Spleen (tissue), 7 donors: Measurements from ENCODE around the gene KDM6A.

Source experiments
- CTCF ChIP-seq, 11 experiments: fragments of 200-600 bp in 7 of 11; fragments of 450-650 bp in 4 of 11; sonication (generic) in 4 of 11; IDR thresholded peaks in 8 of 11; conservative IDR thresholded peaks in 3 of 11; 1 replicate in 7 of 11; 2 replicates in 4 of 11; pipeline versions ENCODE4 v1.4.0 to v1.8.0; 2016 to 2021; ENCODE audit warnings: antibody characterized with exemption in 11 of 11, inconsistent platforms in 4 of 11, mild to moderate bottlenecking in 1 of 11
- POLR2A ChIP-seq, 3 donors: fragments of 450-650 bp; IDR thresholded peaks; one replicate each; pipeline ENCODE4 v1.5.1; 2017; ENCODE audit warnings: antibody characterized with exemption in 3 of 3, mild to moderate bottlenecking in 1 of 3
- donor health status: DM: no; HTN: no; CAD: no; lungs with moderate emphysema.
- donor health status: DM: no; HTN: no; CAD: no.
- donor health status: DM: no; HTN: no; CAD: no.

GRCh38 chrX:44962944-44963343 lies 90.0 kb downstream of the KDM6A start:
- TF ChIP-seq POLR2A (IDR thresholded peaks at IDR 0.05), result no peak
- TF ChIP-seq CTCF (IDR thresholded peaks at IDR 0.05 in 8 of 11, conservative IDR thresholded peaks at IDR 0.05 in 3 of 11), result no peak
